HG03354 (cell line): ENCODE data around the gene SKI.

ENCODE experiments used
- ATAC-seq: cut with Tn5 transposase; IDR thresholded peaks from one replicate; pipeline ENCODE4 v1.9.1; 2021; ENCODE audit warnings: mild to moderate bottlenecking; ENCODE audit not compliant: unreplicated experiment, poor library complexity, severe bottlenecking

SKI gene

GRCh38 chr1:2344121-2344681 is 116.1 kb downstream of the SKI start:
- no peak for ATAC-seq

GRCh38 chr1:2344744-2345296 is 116.7 kb downstream of the SKI start:
- ATAC-seq = no peak

GRCh38 chr1:2345297-2346075 is 117.4 kb downstream of the SKI start:
- ATAC-seq = no peak

GRCh38 chr1:2346691-2347408 is 118.7 kb downstream of the SKI start:
- no peak for ATAC-seq

GRCh38 chr1:2347409-2347785 is 119.3 kb downstream of the SKI start:
- ATAC-seq = no peak

- no peak for ATAC-seq
Measured at GRCh38 chr1:2347896-2348295, 119.8 kb downstream of the SKI start.

- no peak for ATAC-seq
Measured at GRCh38 chr1:2348346-2349325, 120.5 kb downstream of the SKI start.

- no peak for ATAC-seq
Measured at GRCh38 chr1:2349806-2350205, 121.7 kb downstream of the SKI start.

- ATAC-seq = no peak
Measured at GRCh38 chr1:2350501-2350900, 122.4 kb downstream of the SKI start.

- no peak for ATAC-seq
Measured at GRCh38 chr1:2350911-2351655, 123.0 kb downstream of the SKI start.

GRCh38 chr1:2351723-2352122 is 123.6 kb downstream of the SKI start:
- ATAC-seq = no peak

- ATAC-seq = no peak
Measured at GRCh38 chr1:2352341-2352896, 124.3 kb downstream of the SKI start.

GRCh38 chr1:2352897-2353550 is 124.9 kb downstream of the SKI start:
- ATAC-seq = no peak

GRCh38 chr1:2353551-2354438 is 125.7 kb downstream of the SKI start:
- ATAC-seq = no peak

GRCh38 chr1:2354511-2355372 is 126.6 kb downstream of the SKI start:
- ATAC-seq = no peak
